GM12878 (cell line): Measurements from ENCODE around the gene SLIT1. TPM values are rescaled to one million over a fixed set of nuclear protein-coding genes. Genes with fewer than 3 reads are reported as not detected.

ENCODE experiments used
- CTCF ChIP-seq, 3 experiments: IDR thresholded peaks in 2 of 3; conservative IDR thresholded peaks in 1 of 3; 2 replicates each; pipeline ENCODE4 v1.5.1; 2011; ENCODE audit warnings: low read depth in 3 of 3, low read length in 3 of 3, mild to moderate bottlenecking in 3 of 3, control low read depth in 2 of 3, moderate library complexity in 2 of 3, inconsistent platforms in 1 of 3, mixed read lengths in 1 of 3; ENCODE audit not compliant: control insufficient read depth in 2 of 3, insufficient read depth in 1 of 3; ENCODE audit errors: extremely low read depth in 1 of 3
- E2F8 ChIP-seq: fragments of 450-650 bp; IDR thresholded peaks from 2 replicates; pipeline ENCODE4 v1.6.1; 2018; ENCODE audit warnings: mild to moderate bottlenecking, low read depth, moderate library complexity; ENCODE audit not compliant: partially characterized antibody
- FOS ChIP-seq: IDR thresholded peaks from 3 replicates; pipeline ENCODE4 v1.6.1; 2011; ENCODE audit warnings: borderline replicate concordance; ENCODE audit not compliant: insufficient read length; ENCODE audit errors: extremely low read depth
- FOXM1 ChIP-seq: IDR thresholded peaks from 2 replicates; pipeline ENCODE4 v1.6.1; 2012; ENCODE audit warnings: low read depth, mild to moderate bottlenecking, inconsistent platforms, low read length, moderate library complexity
- IRF3 ChIP-seq: fragments of 450-650 bp; IDR thresholded peaks from 2 replicates; pipeline ENCODE4 v1.6.1; 2014; ENCODE audit warnings: mild to moderate bottlenecking
- NR2C2 ChIP-seq: IDR thresholded peaks from 2 replicates; pipeline ENCODE4 v1.6.1; 2011; ENCODE audit warnings: borderline replicate concordance, low read depth; ENCODE audit not compliant: control insufficient read depth, insufficient read length
- NRF1 ChIP-seq: conservative IDR thresholded peaks from 2 replicates; pipeline ENCODE4 v1.6.1; 2011; ENCODE audit warnings: mild to moderate bottlenecking, low read depth, low read length, improper control_type of control experiment
- SMC3 ChIP-seq: IDR thresholded peaks from 2 replicates; pipeline ENCODE4 v1.6.1; 2011; ENCODE audit warnings: low read length, improper control_type of control experiment, borderline replicate concordance
- ZNF622 ChIP-seq: fragments of 450-650 bp; IDR thresholded peaks from 2 replicates; pipeline ENCODE4 v1.6.1; 2017; ENCODE audit warnings: mild to moderate bottlenecking, inconsistent platforms
- polyA plus RNA-seq, 11 experiments: library from polyadenylated mRNA; depleted of rRNA in 4 of 11; unstranded in 6 of 11; stranded (reverse) in 5 of 11; fragments of >200 nt; fragmentation: Nextera tagmentation in 4 of 11; fragmentation: Illumina TruSeq in 1 of 11; extraction: Ambion mirVana in 4 of 11; extraction: Trizol in 1 of 11; gene quantifications; 1 replicate in 1 of 11; 2 replicates in 10 of 11; pipeline versions ENCODE4 v1.2.1 to v1.2.3, GENCODE V29; 2011 to 2016; ENCODE audit warnings: inconsistent platforms in 2 of 11, missing spikeins in 2 of 11, low read depth in 1 of 11
- total RNA-seq, 4 experiments: library from RNA; depleted of rRNA in 3 of 4; stranded (reverse); fragments of >200 nt in 3 of 4; fragmentation: Illumina TruSeq in 1 of 4; extraction: Trizol in 1 of 4; gene quantifications; 2 replicates each; pipeline versions ENCODE4 v1.2.1 to v1.2.3, GENCODE V29; 2013 to 2021

The SLIT1 gene
- total and polyA plus RNA-seq, 10 of the 15 experiments (the other 5 are each of a cell fraction or from before 2014, with no cell fraction given): 0.04 to 0.19 (median 0.06) TPM; not detected in 4

- peak; percentile 94 to 96 (median 95) for TF ChIP-seq CTCF (IDR thresholded peaks at IDR 0.05 in 2 of 3, conservative IDR thresholded peaks at IDR 0.05 in 1 of 3; ENCODE audit: control insufficient read depth in 2 of 3, extremely low read depth in 1 of 3, insufficient read depth in 1 of 3, low read depth in 3 of 3, low read length in 3 of 3)
- TF ChIP-seq FOS: no peak
- TF ChIP-seq FOXM1: 0 out of 2 replicates have a peak, but pooled peaks have one; percentile 14
- no peak for TF ChIP-seq E2F8
- TF ChIP-seq NR2C2: no peak
- TF ChIP-seq ZNF622: no peak
- no peak for TF ChIP-seq NRF1
- no peak for TF ChIP-seq IRF3
- TF ChIP-seq SMC3: peak; percentile 97
- TF ChIP-seq, all 136 proteins: peak for 6
Observed at GRCh38 chr10:97072851-97073665, 112.7 kb downstream of the SLIT1 start (continued).
